Activated CD4-positive, alpha-beta T cell treated with anti-CD3 and anti-CD28 coated beads for 36 hours (primary cell): ENCODE measurements around the gene PRRG2. TPM values are rescaled to one million over a fixed set of nuclear protein-coding genes. Genes with fewer than 3 reads are reported as not detected.

Experiments
- ATAC-seq: fragments of 200-7000 bp; cut with Tn5 transposase; one replicate; pipeline ENCODE4 v1.10.0; 2021; ENCODE audit warnings: mild to moderate bottlenecking, moderate library complexity
- CTCF ChIA-PET: fragments of 350-600 bp; sonication (Branson Sonifier 250); formaldehyde crosslinking; loops from one replicate; lab custom pipeline; 2021; ENCODE audit warnings: antibody characterized with exemption; lab: Charles Lee
- POLR2A ChIA-PET: fragments of 350-600 bp; sonication (Branson Sonifier 250); formaldehyde crosslinking; loops from one replicate; lab custom pipeline; 2021; ENCODE audit warnings: antibody characterized with exemption, inconsistent platforms; lab: Charles Lee
- DNase-seq: peaks from one replicate; pipeline ENCODE4 v3.0.0-alpha.2; 2020
- H3K27ac Mint-ChIP-seq: one replicate; pipeline ENCODE4 v1.8.0; 2021; ENCODE audit warnings: mixed read lengths
- H3K27me3 Mint-ChIP-seq: one replicate; pipeline ENCODE4 v1.8.0; 2021; ENCODE audit warnings: mixed read lengths
- H3K36me3 Mint-ChIP-seq: one replicate; pipeline ENCODE4 v1.8.0; 2021; ENCODE audit warnings: low read depth, mixed read lengths
- H3K4me1 Mint-ChIP-seq: one replicate; pipeline ENCODE4 v1.8.0; 2021; ENCODE audit warnings: mixed read lengths
- H3K4me3 Mint-ChIP-seq: one replicate; pipeline ENCODE4 v1.8.0; 2021; ENCODE audit warnings: mild to moderate bottlenecking, moderate library complexity, mixed read lengths
- H3K9me3 Mint-ChIP-seq: one replicate; pipeline ENCODE4 v1.8.0; 2021; ENCODE audit warnings: low read depth, mixed read lengths
- intact Hi-C, 2 experiments: fragments of 100-400 bp; cut with DNase I in 1 of 2; cut with micrococcal nuclease in 1 of 2; formaldehyde crosslinking; loops; one replicate each; pipeline versions ENCODE4 v1.14.2 to v1.15.1; 2022 to 2024; cut with DNase I, micrococcal nuclease
- total RNA-seq, 2 experiments: library from RNA; stranded (reverse); gene quantifications; one replicate each; pipeline ENCODE4 v1.2.3, GENCODE V29; 2021

The PRRG2 gene
- total RNA-seq, 2 experiments from 2014 or later: 0.81 to 1.6 TPM

DNA sequence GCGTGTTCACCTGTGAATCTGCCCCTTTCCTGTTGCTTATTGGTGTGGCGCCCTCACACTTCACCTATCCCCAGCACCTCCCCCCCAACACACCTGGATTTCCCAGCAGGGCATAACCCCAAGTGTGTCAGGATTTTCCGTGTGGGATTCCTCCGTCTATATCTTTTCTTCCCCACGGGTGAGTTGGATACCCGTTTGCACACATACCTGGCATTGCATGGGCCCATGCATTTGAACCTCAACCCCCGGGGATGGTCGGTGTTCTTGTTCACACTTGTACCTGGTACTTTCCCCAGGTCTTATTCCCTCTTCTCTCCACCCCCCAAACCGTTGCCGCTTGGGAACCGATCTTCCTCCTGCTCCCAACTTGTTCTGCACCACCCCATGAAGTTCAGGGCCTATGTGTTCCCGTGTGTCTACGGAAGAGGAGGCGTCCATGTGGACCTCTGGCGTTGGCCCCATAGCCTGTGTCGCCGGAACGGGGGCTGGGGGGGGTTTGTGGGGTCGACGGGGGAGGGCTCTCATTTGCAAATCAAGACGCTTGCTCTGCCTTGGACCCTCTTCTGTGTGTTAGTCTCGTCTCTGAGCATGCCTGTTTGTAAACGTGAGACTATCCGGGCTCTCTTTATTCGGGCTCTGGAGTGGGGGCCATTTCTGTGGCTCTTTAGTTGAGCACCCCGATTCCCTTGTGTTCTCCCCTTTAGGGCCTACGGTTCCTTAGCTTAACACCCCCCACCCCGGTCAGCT is 11.5 kb downstream of the PRRG2 start:
- ChIA-PET POLR2A (interaction anchor here (0.6 to 1.0 kb wide), 2 partner anchors 41 to 47 kb away, joined by 4 read pairs; partner anchors contain the start of gene RRAS), CTCF (interaction anchor here (0.7 to 1.3 kb wide), 6 partner anchors 11 to 97 kb away, joined by 3 to 6 read pairs (median 4); partner anchors contain the start of genes NOSIP, PRMT1, PRRG2 and RPS11)
- peaks cover 28% of the 10 kb centered on the region for H3K4me1 Mint-ChIP-seq
- H3K9me3 Mint-ChIP-seq: no peaks in the 10 kb centered on the region
- no peaks in the 10 kb centered on the region for H3K27me3 Mint-ChIP-seq
- H3K36me3 Mint-ChIP-seq: peaks cover 21% of the 10 kb centered on the region
- ATAC-seq (no peak), DNase-seq (peak; percentile 48)
- intact Hi-C loops: loop anchor here (1.0 to 5.0 kb wide), 11 partner anchors 48 to 600 kb away; partner anchors contain the start of genes PNKP (in 2 of the 2), RRAS (in 2 of the 2), FUZ (in 1 of the 2) and GYS1 (in 1 of the 2)
- H3K27ac Mint-ChIP-seq: peak overlapping the region; percentile 84
- H3K4me3 Mint-ChIP-seq: peak overlapping the region; percentile 79

GRCh38 chr19:49593233-49594113 is 12.4 kb downstream of the PRRG2 start:
- Mint-ChIP-seq H3K9me3 (no peaks in the 10 kb centered on the region), H3K4me3 (peak overlapping the region; percentile 79), H3K4me1 (peaks cover 24% of the 10 kb centered on the region), H3K36me3 (peaks cover 26% of the 10 kb centered on the region), H3K27me3 (no peaks in the 10 kb centered on the region), H3K27ac (peak overlapping the region; percentile 84)
- DNase-seq: peak; percentile 97
- ChIA-PET POLR2A (interaction anchor here (0.6 to 1.0 kb wide), 2 partner anchors 42 to 47 kb away, joined by 4 read pairs; partner anchors contain the start of gene RRAS), CTCF (interaction anchor here (0.7 to 1.3 kb wide), 8 partner anchors 12 to 97 kb away, joined by 3 to 6 read pairs (median 4); partner anchors contain the start of genes NOSIP, PRMT1, PRRG2 and RPS11)
- ATAC-seq: peak; percentile 60
- intact Hi-C loops: loop anchor here (1.0 to 5.0 kb wide), 11 partner anchors 47 to 601 kb away; partner anchors contain the start of genes PNKP (in 2 of the 2), RRAS (in 2 of the 2), FUZ (in 1 of the 2) and GYS1 (in 1 of the 2)

- ChIA-PET CTCF (interaction anchor here (0.6 to 1.2 kb wide), 4 partner anchors 59 to 98 kb away, joined by 3 to 4 read pairs (median 4); partner anchors contain the start of gene RPS11), POLR2A (no interaction called here)
- Mint-ChIP-seq H3K4me1 (peaks cover 17% of the 10 kb centered on the region), H3K4me3 (peak overlapping the region; percentile 79), H3K27me3 (no peaks in the 10 kb centered on the region), H3K9me3 (no peaks in the 10 kb centered on the region), H3K27ac (peak overlapping the region; percentile 84), H3K36me3 (peaks cover 30% of the 10 kb centered on the region)
- DNase-seq (no peak), ATAC-seq (no peak)
- intact Hi-C loops: loop anchor here (5.0 kb wide), 3 partner anchors 262 to 602 kb away; partner anchors contain the start of genes GYS1 (in 1 of the 2), PNKP (in 1 of the 2) and RUVBL2 (in 1 of the 2)
Observed at GRCh38 chr19:49594157-49594992, 13.3 kb downstream of the PRRG2 start.

DNA sequence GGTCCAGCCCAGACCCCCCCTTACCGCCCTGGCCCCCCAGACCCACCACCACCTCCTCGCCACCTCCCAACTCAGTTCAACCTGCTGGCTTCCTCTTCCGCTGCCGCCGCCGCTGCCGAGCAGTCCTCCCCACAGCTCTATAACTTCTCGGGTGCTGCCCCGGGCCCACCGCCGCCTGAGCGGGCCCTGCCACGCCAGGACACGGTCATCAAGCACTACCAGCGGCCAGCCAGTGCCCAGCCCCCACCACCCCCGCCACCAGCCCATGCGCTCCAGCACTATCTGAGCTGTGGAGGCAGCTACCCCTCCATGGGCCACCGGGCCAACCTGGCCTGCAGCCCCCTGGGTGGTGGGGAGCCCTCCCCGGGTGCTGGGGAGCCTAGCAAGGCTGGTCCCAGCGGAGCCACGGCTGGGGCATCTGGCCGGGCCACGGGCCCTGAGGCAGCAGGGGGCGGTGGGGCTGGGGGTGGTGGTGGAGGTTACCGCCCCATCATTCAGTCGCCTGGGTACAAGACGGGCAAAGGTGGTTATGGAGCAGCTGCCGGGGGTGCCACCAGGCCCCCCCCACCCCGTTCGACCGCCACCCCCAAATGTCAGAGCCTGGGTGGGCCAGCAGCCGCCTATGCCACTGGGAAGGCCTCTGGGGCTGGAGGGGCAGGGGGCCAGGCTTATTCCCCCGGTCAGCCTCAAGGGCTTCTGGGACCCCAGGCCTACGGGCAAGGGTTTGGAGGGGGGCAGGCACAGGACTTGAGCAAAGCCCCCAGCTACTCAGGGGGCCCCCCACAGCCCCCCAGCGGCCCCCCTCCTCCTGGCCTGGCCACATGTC is 14.1 kb downstream of the PRRG2 start:
- ATAC-seq (no peak), DNase-seq (no peak)
- CTCF ChIA-PET: no interaction called here
- Mint-ChIP-seq H3K4me1 (peaks cover 13% of the 10 kb centered on the region), H3K27ac (no peak overlapping the region), H3K36me3 (peaks cover 36% of the 10 kb centered on the region), H3K4me3 (no peak overlapping the region), H3K27me3 (no peaks in the 10 kb centered on the region), H3K9me3 (no peaks in the 10 kb centered on the region)
- intact Hi-C loops: loop anchor here (5.0 kb wide), 3 partner anchors 263 to 603 kb away; partner anchors contain the start of genes GYS1 (in 1 of the 2), PNKP (in 1 of the 2) and RUVBL2 (in 1 of the 2)
- POLR2A ChIA-PET: no interaction called here

- POLR2A ChIA-PET: no interaction called here
- H3K27ac Mint-ChIP-seq: no peak overlapping the region
- H3K36me3 Mint-ChIP-seq: peaks cover 41% of the 10 kb centered on the region
- peaks cover 14% of the 10 kb centered on the region for H3K4me1 Mint-ChIP-seq
- no peaks in the 10 kb centered on the region for H3K9me3 Mint-ChIP-seq
- ATAC-seq (no peak), DNase-seq (no peak)
- CTCF ChIA-PET: no interaction called here
- no peaks in the 10 kb centered on the region for H3K27me3 Mint-ChIP-seq
- no peak overlapping the region for H3K4me3 Mint-ChIP-seq
- intact Hi-C loops: no loop called here
Observed at GRCh38 chr19:49595819-49596404, 14.8 kb downstream of the PRRG2 start.

GRCh38 chr19:49596407-49596806 is 15.3 kb downstream of the PRRG2 start:
- peaks cover 43% of the 10 kb centered on the region for H3K36me3 Mint-ChIP-seq
- CTCF ChIA-PET: no interaction called here
- H3K27me3 Mint-ChIP-seq: no peaks in the 10 kb centered on the region
- no peak overlapping the region for H3K27ac Mint-ChIP-seq
- DNase-seq (no peak), ATAC-seq (no peak)
- peaks cover 17% of the 10 kb centered on the region for H3K4me1 Mint-ChIP-seq
- POLR2A ChIA-PET: no interaction called here
- H3K9me3 Mint-ChIP-seq: no peaks in the 10 kb centered on the region
- H3K4me3 Mint-ChIP-seq: no peak overlapping the region
- intact Hi-C loops: no loop called here

- CTCF ChIA-PET: no interaction called here
- Mint-ChIP-seq H3K4me3 (no peak overlapping the region), H3K27me3 (no peaks in the 10 kb centered on the region)
Observed at GRCh38 chr19:49596954-49597702, 16.0 kb downstream of the PRRG2 start.

DNA sequence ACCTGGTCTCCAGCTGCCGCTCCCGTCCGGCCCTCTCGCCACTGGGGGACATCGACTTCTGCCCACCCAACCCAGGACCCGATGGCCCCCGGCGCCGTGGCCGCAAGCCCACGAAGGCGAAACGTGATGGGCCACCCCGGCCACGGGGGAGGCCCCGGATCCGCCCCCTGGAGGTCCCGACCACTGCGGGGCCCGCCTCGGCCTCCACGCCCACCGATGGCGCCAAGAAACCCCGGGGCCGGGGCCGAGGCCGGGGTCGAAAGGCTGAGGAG is 16.5 kb downstream of the PRRG2 start:
- no peak overlapping the region for H3K4me3 Mint-ChIP-seq
- H3K27ac Mint-ChIP-seq: no peak overlapping the region
- DNase-seq (no peak), ATAC-seq (no peak)
- POLR2A ChIA-PET: no interaction called here
- H3K36me3 Mint-ChIP-seq: peaks cover 50% of the 10 kb centered on the region
- CTCF ChIA-PET: no interaction called here
- intact Hi-C loops: no loop called here
- no peaks in the 10 kb centered on the region for H3K9me3 Mint-ChIP-seq
- H3K27me3 Mint-ChIP-seq: no peaks in the 10 kb centered on the region
- peaks cover 17% of the 10 kb centered on the region for H3K4me1 Mint-ChIP-seq

More at GRCh38 chr19:49596954-49597702, 16.0 kb downstream of the PRRG2 start:
- intact Hi-C loops: no loop called here
- POLR2A ChIA-PET: no interaction called here
- DNase-seq: no peak
- Mint-ChIP-seq H3K4me1 (peaks cover 17% of the 10 kb centered on the region), H3K36me3 (peaks cover 49% of the 10 kb centered on the region), H3K27ac (no peak overlapping the region), H3K9me3 (no peaks in the 10 kb centered on the region)
- ATAC-seq: no peak
